GM12865 (cell line): ENCODE measurements around the gene GET4.

Experiments used
- DNase-seq: peaks from one replicate; pipeline ENCODE4 v3.0.0; 2010; ENCODE audit warnings: low read depth
- H3K4me3 ChIP-seq: 2 replicates; pipeline ENCODE4 v1.5.1; 2011; ENCODE audit warnings: mild to moderate bottlenecking, low read depth, low read length, control low read depth
- CTCF ChIP-seq: IDR thresholded peaks from 2 replicates; pipeline ENCODE4 v1.5.1; 2011; ENCODE audit warnings: low read length, control low read depth, low read depth, inconsistent platforms; ENCODE audit not compliant: insufficient read depth; ENCODE audit errors: missing control alignments

GET4 gene

GRCh38 chr7:891291-891690, 14.9 kb downstream of the GET4 start:
- TF ChIP-seq CTCF, result no peak
- DNase-seq, result no peak
- no peak overlapping the region for H3K4me3 ChIP-seq

GRCh38 chr7:891805-892204, 15.5 kb downstream of the GET4 start:
- no peak for TF ChIP-seq CTCF
- DNase-seq, result no peak
- H3K4me3 ChIP-seq, result no peak overlapping the region

GRCh38 chr7:892648-893593, 16.6 kb downstream of the GET4 start:
- TF ChIP-seq CTCF, result no peak
- DNase-seq, result no peak
- H3K4me3 ChIP-seq, result no peak overlapping the region

GRCh38 chr7:893686-894085, 17.3 kb downstream of the GET4 start:
- H3K4me3 ChIP-seq, result no peak overlapping the region
- no peak for DNase-seq
- TF ChIP-seq CTCF, result no peak

- no peak for DNase-seq
- no peak for TF ChIP-seq CTCF
These were observed 18.0 kb downstream of the GET4 start for GRCh38 chr7:894164-894867.

GRCh38 chr7:894927-895450, 18.6 kb downstream of the GET4 start:
- no peak for TF ChIP-seq CTCF
- DNase-seq, result no peak
- no peak overlapping the region for H3K4me3 ChIP-seq

More at GRCh38 chr7:894164-894867, 18.0 kb downstream of the GET4 start:
- H3K4me3 ChIP-seq, result no peak overlapping the region
